MM.1S (cell line): ENCODE data around the gene SDCCAG8.

Experiments used
- DNase-seq: peaks from one replicate; pipeline ENCODE4 v3.0.0-alpha.2; 2015
- H2AFZ ChIP-seq: fragments of 300-600 bp; sonication (generic); 2 replicates; pipeline ENCODE4 v1.6.0; 2016; ENCODE audit warnings: antibody characterized with exemption, low read length
- H3F3A ChIP-seq: fragments of 300-600 bp; sonication (generic); 2 replicates; pipeline ENCODE4 v1.6.1; 2016; ENCODE audit warnings: mild to moderate bottlenecking, antibody characterized with exemption, low read length, moderate library complexity, mixed read lengths; ENCODE audit not compliant: insufficient read depth
- H3K27ac ChIP-seq: fragments of 300-600 bp; sonication (generic); 2 replicates; pipeline ENCODE4 v1.5.1; 2016; ENCODE audit warnings: mild to moderate bottlenecking, low read length
- H3K27me3 ChIP-seq: fragments of 300-600 bp; sonication (generic); replicated peaks from 2 replicates; pipeline ENCODE4 v1.6.0; 2016; ENCODE audit warnings: low read length; ENCODE audit not compliant: insufficient read depth
- H3K36me3 ChIP-seq: fragments of 300-600 bp; sonication (generic); replicated peaks from 2 replicates; pipeline ENCODE4 v1.6.1; 2016; ENCODE audit warnings: mild to moderate bottlenecking, low read length, mixed read lengths; ENCODE audit not compliant: insufficient read depth
- H3K4me1 ChIP-seq: fragments of 300-600 bp; sonication (generic); 2 replicates; pipeline ENCODE4 v1.6.1; 2016; ENCODE audit warnings: low read length, mixed read lengths
- H3K4me2 ChIP-seq: fragments of 300-600 bp; sonication (generic); 2 replicates; pipeline ENCODE4 v1.6.0; 2016; ENCODE audit warnings: low read depth, low read length
- H3K4me3 ChIP-seq: fragments of 300-600 bp; sonication (generic); 2 replicates; pipeline ENCODE4 v1.5.1; 2016; ENCODE audit warnings: low read length, mixed read lengths
- H3K79me2 ChIP-seq: fragments of 300-600 bp; sonication (generic); 2 replicates; pipeline ENCODE4 v1.6.1; 2016; ENCODE audit warnings: mixed run types, low read length, mixed read lengths
- H3K9ac ChIP-seq: fragments of 300-600 bp; sonication (generic); 2 replicates; pipeline ENCODE4 v1.6.1; 2016; ENCODE audit warnings: low read length, mixed read lengths
- H3K9me2 ChIP-seq: fragments of 300-600 bp; sonication (generic); replicated peaks from 2 replicates; pipeline ENCODE4 v1.6.1; 2016; ENCODE audit warnings: mild to moderate bottlenecking, low read length, mixed read lengths; ENCODE audit not compliant: insufficient read depth
- H3K9me3 ChIP-seq: fragments of 300-600 bp; sonication (generic); replicated peaks from 2 replicates; pipeline ENCODE4 v1.6.1; 2016; ENCODE audit warnings: mild to moderate bottlenecking, low read length, mixed read lengths; ENCODE audit not compliant: insufficient read depth
- H4K20me1 ChIP-seq: fragments of 300-600 bp; sonication (generic); 2 replicates; pipeline ENCODE4 v1.6.1; 2016; ENCODE audit warnings: mild to moderate bottlenecking, low read length, moderate library complexity, mixed read lengths; ENCODE audit not compliant: insufficient read depth
- CTCF ChIP-seq: fragments of 300-600 bp; sonication (generic); IDR thresholded peaks from 2 replicates; pipeline ENCODE4 v1.5.1; 2016; ENCODE audit warnings: antibody characterized with exemption, low read length, mixed read lengths
- EZH2 ChIP-seq: fragments of 300-600 bp; sonication (generic); optimal IDR thresholded peaks from 2 replicates; pipeline ENCODE3; 2017; ENCODE audit warnings: low read depth, mild to moderate bottlenecking, antibody characterized with exemption, low read length, mixed read lengths
- EZH2phosphoT487 ChIP-seq: fragments of 300-600 bp; sonication (generic); IDR thresholded peaks from 2 replicates; pipeline ENCODE4 v1.6.1; 2018; ENCODE audit warnings: antibody characterized with exemption, low read length

The SDCCAG8 gene

GRCh38 chr1:243475966-243476365 is 220.1 kb downstream of the SDCCAG8 start:
- DNase-seq = no peak
- peaks cover 17% of the 10 kb centered on the region for H3K4me1 ChIP-seq
- H3K79me2 ChIP-seq = no peaks in the 10 kb centered on the region

GRCh38 chr1:243477731-243478290 is 222.0 kb downstream of the SDCCAG8 start:
- H3K4me3 ChIP-seq = no peak overlapping the region
- H3K4me1 ChIP-seq = no peaks in the 10 kb centered on the region
- TF ChIP-seq EZH2 (no peak), CTCF (no peak), EZH2phosphoT487 (no peak)
- H3F3A ChIP-seq = no peaks in the 10 kb centered on the region
- H3K27ac ChIP-seq = no peak overlapping the region
- H2AFZ ChIP-seq = no peak overlapping the region
- no peaks in the 10 kb centered on the region for H3K79me2 ChIP-seq
- H3K4me2 ChIP-seq = no peak overlapping the region
- H4K20me1 ChIP-seq = no peaks in the 10 kb centered on the region
- no peak overlapping the region for H3K9ac ChIP-seq
- DNase-seq = no peak
- no peaks in the 10 kb centered on the region for H3K9me3 ChIP-seq
- no peaks in the 10 kb centered on the region for H3K9me2 ChIP-seq
- no peaks in the 10 kb centered on the region for H3K27me3 ChIP-seq
- H3K36me3 ChIP-seq = no peaks in the 10 kb centered on the region

More at GRCh38 chr1:243475966-243476365, 220.1 kb downstream of the SDCCAG8 start:
- Histone ChIP-seq H3K27me3 (no peaks in the 10 kb centered on the region), H3K27ac (no peak overlapping the region), H3K9me3 (no peaks in the 10 kb centered on the region), H3K36me3 (no peaks in the 10 kb centered on the region), H3K4me3 (no peak overlapping the region), H3K9me2 (no peaks in the 10 kb centered on the region), H3K4me2 (no peak overlapping the region), H2AFZ (no peak overlapping the region), H4K20me1 (no peaks in the 10 kb centered on the region), H3K9ac (no peak overlapping the region), H3F3A (0 out of 2 replicates have a peak, but pooled peaks cover 3% of the 10 kb centered on the region)
- TF ChIP-seq EZH2 = no peak
- TF ChIP-seq CTCF = no peak
- no peak for TF ChIP-seq EZH2phosphoT487

- Histone ChIP-seq H3K4me1 (no peaks in the 10 kb centered on the region), H4K20me1 (no peaks in the 10 kb centered on the region), H3K27ac (no peak overlapping the region), H3K79me2 (no peaks in the 10 kb centered on the region), H3K4me2 (no peak overlapping the region), H3K27me3 (no peaks in the 10 kb centered on the region), H2AFZ (no peak overlapping the region), H3K9me2 (no peaks in the 10 kb centered on the region), H3K4me3 (no peak overlapping the region), H3K36me3 (no peaks in the 10 kb centered on the region), H3K9me3 (no peaks in the 10 kb centered on the region), H3F3A (no peaks in the 10 kb centered on the region), H3K9ac (no peak overlapping the region)
- no peak for TF ChIP-seq EZH2
- TF ChIP-seq EZH2phosphoT487 = no peak
- no peak for TF ChIP-seq CTCF
- DNase-seq = no peak
Observed at GRCh38 chr1:243481101-243481500, 225.3 kb downstream of the SDCCAG8 start.
